Mesenchymal stem cell (in vitro differentiated cells and primary cell): ENCODE data around the gene BLVRB.

Experiments
- DNase-seq: peaks from one replicate; pipeline ENCODE4 v3.0.0-alpha.2; 2013
- H2AFZ ChIP-seq: one replicate; pipeline ENCODE4 v1.6.1; 2013; ENCODE audit warnings: low read depth, mild to moderate bottlenecking, control low read depth, inconsistent platforms, low read length, moderate library complexity
- H2AK5ac ChIP-seq: 2 replicates; pipeline ENCODE4 v1.6.1; 2013; ENCODE audit warnings: low read length, moderate library complexity, mild to moderate bottlenecking, inconsistent platforms; ENCODE audit not compliant: severe bottlenecking
- H2BK120ac ChIP-seq: one replicate; pipeline ENCODE4 v1.6.1; 2013; ENCODE audit warnings: low read depth, mild to moderate bottlenecking, inconsistent platforms, low read length, moderate library complexity
- H2BK12ac ChIP-seq, 2 experiments: one replicate each; pipeline ENCODE4 v1.6.1; 2013; ENCODE audit warnings: inconsistent platforms in 2 of 2, low read length in 2 of 2, mild to moderate bottlenecking in 2 of 2, moderate library complexity in 2 of 2, control low read depth in 1 of 2
- H2BK15ac ChIP-seq: one replicate; pipeline ENCODE4 v1.6.1; 2013; ENCODE audit warnings: mild to moderate bottlenecking, low read depth, inconsistent platforms; ENCODE audit not compliant: poor library complexity, severe bottlenecking
- H2BK5ac ChIP-seq: 2 replicates; pipeline ENCODE4 v1.6.1; 2013; ENCODE audit warnings: low read depth, mild to moderate bottlenecking, low read length, control low read depth, inconsistent platforms; ENCODE audit not compliant: poor library complexity, severe bottlenecking
- H3K14ac ChIP-seq, 2 experiments: one replicate each; pipeline ENCODE4 v1.6.1; 2013; ENCODE audit warnings: inconsistent platforms in 2 of 2, low read length in 2 of 2, control low read depth in 1 of 2, mild to moderate bottlenecking in 1 of 2, moderate library complexity in 1 of 2
- H3K18ac ChIP-seq, 2 experiments: one replicate each; pipeline ENCODE4 v1.6.1; 2013; ENCODE audit warnings: inconsistent platforms in 2 of 2, low read length in 2 of 2, control low read depth in 1 of 2, low read depth in 1 of 2, mild to moderate bottlenecking in 1 of 2
- H3K23ac ChIP-seq, 2 experiments: one replicate each; pipeline ENCODE4 v1.6.1; 2013; ENCODE audit warnings: inconsistent platforms in 2 of 2, low read length in 2 of 2, mild to moderate bottlenecking in 2 of 2, moderate library complexity in 2 of 2, control low read depth in 1 of 2
- H3K27ac ChIP-seq: 2 replicates; pipeline ENCODE4 v1.5.1; 2013; ENCODE audit warnings: mild to moderate bottlenecking, moderate library complexity, low read length, control low read depth, inconsistent platforms; ENCODE audit not compliant: poor library complexity, severe bottlenecking
- H3K27me3 ChIP-seq, 2 experiments: 2 replicates each; pipeline versions ENCODE4 v1.6.1 to v1.7.0; 2013; ENCODE audit warnings: low read length in 2 of 2, mild to moderate bottlenecking in 2 of 2, moderate library complexity in 2 of 2, control low read depth in 1 of 2, inconsistent platforms in 1 of 2; ENCODE audit not compliant: control insufficient read depth in 1 of 2, insufficient read depth in 1 of 2
- H3K36me3 ChIP-seq, 2 experiments: 2 replicates each; pipeline versions ENCODE4 v1.6.1 to v1.7.0; 2013; ENCODE audit warnings: low read length in 2 of 2, control low read depth in 1 of 2, inconsistent platforms in 1 of 2, low read depth in 1 of 2, mild to moderate bottlenecking in 1 of 2; ENCODE audit not compliant: insufficient read depth in 2 of 2, control insufficient read depth in 1 of 2
- H3K4ac ChIP-seq, 2 experiments: one replicate each; pipeline ENCODE4 v1.6.1; 2013; ENCODE audit warnings: inconsistent platforms in 2 of 2, low read length in 2 of 2, mild to moderate bottlenecking in 2 of 2, moderate library complexity in 2 of 2, control low read depth in 1 of 2, low read depth in 1 of 2
- H3K4me1 ChIP-seq: 2 replicates; pipeline ENCODE4 v1.6.1; 2013; ENCODE audit warnings: low read depth, low read length, control low read depth; ENCODE audit not compliant: control insufficient read depth, insufficient read depth
- H3K4me2 ChIP-seq: 2 replicates; pipeline ENCODE4 v1.6.1; 2013; ENCODE audit warnings: low read length, mild to moderate bottlenecking, inconsistent platforms; ENCODE audit not compliant: poor library complexity, severe bottlenecking
- H3K4me3 ChIP-seq, 2 experiments: 2 replicates each; pipeline versions ENCODE4 v1.5.1 to v1.7.0; 2013; ENCODE audit warnings: low read length in 2 of 2, mild to moderate bottlenecking in 2 of 2, control low read depth in 1 of 2, low read depth in 1 of 2; ENCODE audit not compliant: insufficient read depth in 1 of 2
- H3K79me1 ChIP-seq: replicated peaks from 2 replicates; pipeline ENCODE4 v1.6.1; 2013; ENCODE audit warnings: mild to moderate bottlenecking, control low read depth, low read length, inconsistent platforms; ENCODE audit not compliant: poor library complexity, severe bottlenecking
- H3K9ac ChIP-seq: 2 replicates; pipeline ENCODE4 v1.7.0; 2013; ENCODE audit warnings: mild to moderate bottlenecking, low read length, moderate library complexity
- H3K9me3 ChIP-seq: 2 replicates; pipeline ENCODE4 v1.7.0; 2013; ENCODE audit warnings: mild to moderate bottlenecking, low read length; ENCODE audit not compliant: control insufficient read depth
- H4K8ac ChIP-seq: one replicate; pipeline ENCODE4 v1.6.1; 2013; ENCODE audit warnings: inconsistent platforms, mild to moderate bottlenecking, low read length, moderate library complexity
- H4K91ac ChIP-seq: one replicate; pipeline ENCODE4 v1.6.1; 2013; ENCODE audit warnings: mild to moderate bottlenecking, low read length, inconsistent platforms
- WGBS: methylation state at CpG from one replicate; pipeline ENCODE4 v1.1.7; 2013; ENCODE audit warnings: mixed read lengths; 5-methylcytosine and 5-hydroxymethylcytosine counted together

BLVRB gene

DNA sequence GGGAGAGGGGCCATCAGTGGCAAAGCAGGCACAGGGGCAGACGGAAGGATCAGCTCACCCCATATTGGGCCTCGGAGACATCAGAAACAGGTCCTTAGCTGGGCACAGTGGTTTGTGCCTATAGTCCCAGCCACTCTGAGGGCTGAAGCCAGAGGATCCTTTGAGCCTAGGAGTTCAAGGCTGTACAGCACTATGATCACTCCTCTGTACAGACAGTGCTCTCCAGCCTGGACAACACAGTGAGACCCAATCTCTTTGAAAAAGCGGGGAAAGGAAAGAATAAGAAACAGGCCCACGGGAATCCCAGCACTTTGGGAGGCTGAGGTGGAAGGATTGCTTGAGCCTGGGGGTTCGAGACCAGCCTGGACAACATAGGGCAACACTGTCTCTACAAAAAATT is 45.8 kb downstream of the BLVRB start:
- Histone ChIP-seq H3K36me3 (peaks cover 11 to 15% of the 10 kb centered on the region in 2 experiments), H3K9me3 (no peaks in the 10 kb centered on the region), H3K4me1 (peaks cover 17% of the 10 kb centered on the region), H2BK15ac (peak overlapping the region; percentile 33), H3K27ac (no peak overlapping the region), H2BK5ac (no peak overlapping the region), H4K8ac (no peak overlapping the region), H2AK5ac (no peak overlapping the region), H3K4me2 (no peak overlapping the region), H2AFZ (no peak overlapping the region), H3K14ac (no peak overlapping the region), H2BK12ac (peak overlapping the region; percentile 54 to 96), H3K4ac (peak overlapping the region in 1 of 2 experiments; percentile 63), H3K9ac (no peak overlapping the region), H3K23ac (no peak overlapping the region), H3K27me3 (no peaks in the 10 kb centered on the region), H3K4me3 (no peak overlapping the region), H4K91ac (no peak overlapping the region), H3K79me1 (peaks cover 6% of the 10 kb centered on the region), H2BK120ac (no peak overlapping the region), H3K18ac (no peak overlapping the region)
- WGBS = 97% methylated on average over 5 of the region's 5 CpGs
- DNase-seq = no peak

DNA sequence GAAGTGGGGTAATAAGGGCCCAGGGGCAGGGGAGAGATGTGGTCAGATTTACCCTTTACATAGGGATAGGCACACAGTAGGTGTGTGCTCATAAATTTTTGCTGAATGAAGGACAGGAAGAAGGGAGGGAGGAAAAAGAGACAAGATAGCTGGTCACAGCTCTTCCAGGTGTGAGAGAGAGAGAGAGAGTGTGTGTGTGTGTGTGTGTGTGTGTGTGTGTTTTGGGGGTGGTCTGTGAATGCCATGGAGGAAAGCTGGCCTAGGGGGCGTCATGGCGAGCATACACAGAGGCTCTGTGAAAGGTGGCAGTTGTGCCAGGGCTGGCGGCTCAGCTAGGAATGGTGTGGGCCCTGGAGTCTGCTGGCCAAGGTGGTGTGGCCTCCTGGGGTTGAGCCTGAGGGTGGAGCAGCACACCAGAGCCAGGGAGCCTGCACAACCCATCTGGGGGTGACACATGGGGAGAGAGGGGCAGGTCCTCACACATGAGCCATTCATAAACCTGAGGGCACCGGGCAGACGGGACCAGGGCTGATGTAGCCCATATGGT is 46.4 kb downstream of the BLVRB start:
- Histone ChIP-seq H3K36me3 (peaks cover 11 to 15% of the 10 kb centered on the region in 2 experiments), H3K4ac (peak overlapping the region in 1 of 2 experiments; percentile 5), H3K4me2 (no peak overlapping the region), H4K8ac (no peak overlapping the region), H3K27me3 (no peaks in the 10 kb centered on the region), H3K9ac (no peak overlapping the region), H4K91ac (peak overlapping the region; percentile 90), H3K79me1 (peaks cover 6% of the 10 kb centered on the region), H2BK5ac (no peak overlapping the region), H2BK15ac (peak overlapping the region; percentile 97), H3K18ac (peak overlapping the region; percentile 38 to 54), H3K27ac (no peak overlapping the region), H2AK5ac (no peak overlapping the region), H2BK120ac (peak overlapping the region; percentile 42), H3K14ac (peak overlapping the region in 1 of 2 experiments; percentile 5), H2BK12ac (peak overlapping the region; percentile 75 to 96), H3K9me3 (no peaks in the 10 kb centered on the region), H3K4me3 (no peak overlapping the region), H2AFZ (no peak overlapping the region), H3K23ac (peak overlapping the region in 1 of 2 experiments; percentile 49), H3K4me1 (peaks cover 21% of the 10 kb centered on the region)
- 77% methylated on average over 5 of the region's 5 CpGs for WGBS
- peak; percentile 41 for DNase-seq

DNA sequence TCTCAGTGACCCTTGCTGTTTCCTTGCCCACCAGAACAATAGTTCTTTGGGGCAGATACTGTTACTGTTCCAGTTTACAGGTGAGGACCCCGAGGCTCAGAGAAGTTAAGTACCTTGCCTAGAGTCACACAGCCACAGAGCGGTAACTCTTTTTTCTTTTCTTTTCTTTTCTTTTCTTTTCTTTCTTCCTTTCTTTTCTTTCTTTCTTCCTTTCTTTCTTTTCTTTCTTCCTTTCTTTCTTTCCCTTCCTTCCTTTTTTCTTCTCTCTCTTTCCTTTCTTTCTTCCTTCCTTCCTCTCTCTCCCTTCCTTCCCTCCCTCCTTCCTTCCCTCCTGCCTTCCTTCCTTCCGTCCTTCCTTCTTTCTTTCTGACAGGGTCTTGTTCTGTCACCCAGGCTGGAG is 47.5 kb downstream of the BLVRB start:
- Histone ChIP-seq H3K79me1 (peaks cover 3% of the 10 kb centered on the region), H3K9ac (no peak overlapping the region), H2BK5ac (no peak overlapping the region), H3K4me2 (no peak overlapping the region), H3K27me3 (peaks cover under 1 to 5% of the 10 kb centered on the region in 2 experiments), H2BK15ac (peak overlapping the region; percentile 100), H3K4me3 (no peak overlapping the region), H2AK5ac (peak overlapping the region; percentile 86), H3K9me3 (no peaks in the 10 kb centered on the region), H4K8ac (peak overlapping the region; percentile 100), H3K4ac (peak overlapping the region; percentile 68 to 99), H2BK120ac (peak overlapping the region; percentile 64), H2BK12ac (peak overlapping the region; percentile 91 to 95), H4K91ac (peak overlapping the region; percentile 100), H3K36me3 (peaks cover 8 to 11% of the 10 kb centered on the region in 2 experiments), H3K4me1 (peaks cover 19% of the 10 kb centered on the region), H3K27ac (no peak overlapping the region), H3K14ac (no peak overlapping the region), H3K18ac (peak overlapping the region; percentile 93 to 99), H2AFZ (no peak overlapping the region), H3K23ac (no peak overlapping the region)
- DNase-seq = no peak
- 98% methylated on average over 3 of the region's 3 CpGs for WGBS

DNA sequence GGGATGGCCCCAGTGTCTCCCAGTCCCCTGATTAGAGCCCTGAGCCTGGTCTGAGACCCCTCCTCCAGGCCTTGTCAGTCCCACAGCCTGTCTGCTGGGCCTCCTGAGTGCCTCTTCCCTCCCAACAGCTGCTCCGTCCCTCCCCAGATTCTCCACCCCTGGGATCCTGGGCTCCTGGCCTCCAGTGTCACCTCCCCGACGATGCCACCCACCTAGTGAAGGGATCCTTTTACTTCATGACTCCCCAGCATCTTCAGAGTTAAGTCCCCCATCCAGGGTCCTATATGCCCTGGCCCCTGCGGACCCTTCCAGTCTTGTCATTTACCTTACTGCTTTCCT is 47.9 kb downstream of the BLVRB start:
- Histone ChIP-seq H4K91ac (peak overlapping the region; percentile 100), H4K8ac (peak overlapping the region; percentile 100), H3K27ac (no peak overlapping the region), H3K18ac (peak overlapping the region; percentile 93 to 99), H2BK120ac (peak overlapping the region; percentile 99), H3K4me2 (no peak overlapping the region), H3K23ac (no peak overlapping the region), H3K14ac (no peak overlapping the region), H2BK5ac (no peak overlapping the region), H3K27me3 (peaks cover 3 to 9% of the 10 kb centered on the region in 2 experiments), H3K9me3 (no peaks in the 10 kb centered on the region), H3K4me3 (no peak overlapping the region), H2AK5ac (peak overlapping the region; percentile 86), H3K4ac (peak overlapping the region; percentile 68 to 99), H2AFZ (no peak overlapping the region), H2BK12ac (peak overlapping the region; percentile 91 to 95), H2BK15ac (peak overlapping the region; percentile 100), H3K9ac (no peak overlapping the region), H3K79me1 (no peaks in the 10 kb centered on the region), H3K4me1 (peaks cover 17% of the 10 kb centered on the region), H3K36me3 (peaks cover 3 to 7% of the 10 kb centered on the region in 2 experiments)
- DNase-seq = no peak
- 70% methylated on average over 4 of the region's 4 CpGs for WGBS
